ENCODE data around the gene NDOR1.

NDOR1 gene

GRCh38 chr9:137217276-137218211, 12.0 kb downstream of the NDOR1 start:
- peak in 2 of 10 donors; percentile 15 to 91 for DNase-seq
- intact Hi-C loops (cut with DNase I): no loop called here

GRCh38 chr9:137218212-137218753, 12.8 kb downstream of the NDOR1 start:
- no peak for DNase-seq
- intact Hi-C loops (cut with DNase I): no loop called here

GRCh38 chr9:137218754-137219271, 13.3 kb downstream of the NDOR1 start:
- intact Hi-C loops (cut with DNase I): no loop called here
- DNase-seq: no peak

DNA sequence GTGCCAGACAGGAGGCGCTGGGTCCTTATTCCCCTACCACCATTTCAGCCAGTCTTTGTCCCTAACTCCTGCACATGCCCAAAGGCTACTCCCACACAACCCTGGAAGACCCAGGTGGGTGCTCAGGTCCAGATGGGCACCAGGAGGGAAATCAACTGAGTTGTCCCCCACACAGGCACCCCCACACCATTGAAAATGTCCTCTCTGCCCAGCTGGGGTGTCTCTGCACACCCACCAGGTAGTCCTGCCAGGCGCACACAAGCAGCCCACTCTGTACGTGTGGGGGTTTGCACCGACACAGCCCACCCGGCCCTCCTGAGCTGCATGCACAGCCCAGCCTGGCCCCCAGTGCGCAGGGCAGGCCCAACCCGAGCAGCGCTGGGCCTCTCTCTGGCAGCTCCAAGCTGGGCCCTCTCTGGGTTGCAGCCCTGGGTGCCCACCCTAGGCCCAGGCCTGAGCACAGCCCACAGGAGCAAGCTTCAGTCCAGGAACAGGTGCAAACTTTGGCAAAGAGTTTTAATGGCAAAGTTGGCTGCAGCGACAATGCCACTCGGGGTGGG, 14.3 kb downstream of the NDOR1 start:
- peak in 1 of 10 donors; percentile 83 for DNase-seq
- intact Hi-C loops (cut with DNase I): no loop called here

DNA sequence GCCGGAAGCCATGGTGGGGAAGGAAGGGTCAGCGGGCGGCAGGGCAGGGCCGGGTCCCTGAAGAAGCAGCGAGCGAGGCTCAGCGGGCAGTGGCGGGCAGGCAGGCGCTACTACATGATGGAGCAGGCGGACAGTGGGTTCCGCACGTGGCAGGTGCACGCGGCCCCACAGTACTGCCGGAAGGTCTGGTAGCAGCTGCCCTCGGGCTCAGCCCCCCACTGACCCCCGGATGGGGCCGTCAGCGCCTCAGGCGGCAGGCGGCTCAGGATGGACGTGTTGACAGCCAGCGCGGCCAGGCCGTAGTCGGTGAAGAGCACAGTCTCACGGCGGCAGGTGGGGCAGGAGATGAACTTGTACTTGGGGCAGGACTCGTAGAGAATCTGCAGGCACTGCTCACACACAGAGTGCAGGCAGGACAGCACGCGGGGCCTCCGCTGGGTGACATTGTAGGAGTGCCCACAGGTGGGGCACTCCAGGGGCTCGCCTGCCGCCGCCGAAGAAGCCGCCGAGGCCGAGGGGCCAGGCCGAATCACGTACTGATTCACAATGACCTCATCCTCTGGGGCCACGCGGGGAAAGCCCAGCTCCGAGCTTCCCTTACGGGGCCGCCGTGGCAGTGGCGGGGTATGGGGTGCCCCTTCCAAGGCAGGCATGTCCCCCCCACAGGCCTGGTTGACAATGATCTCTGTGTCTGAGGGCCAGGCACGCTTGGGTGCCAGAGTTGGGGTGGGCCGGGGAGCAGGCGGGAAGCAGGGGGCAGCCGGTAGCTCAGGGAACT, 15.0 kb downstream of the NDOR1 start:
- intact Hi-C loops (cut with DNase I): no loop called here

DNA sequence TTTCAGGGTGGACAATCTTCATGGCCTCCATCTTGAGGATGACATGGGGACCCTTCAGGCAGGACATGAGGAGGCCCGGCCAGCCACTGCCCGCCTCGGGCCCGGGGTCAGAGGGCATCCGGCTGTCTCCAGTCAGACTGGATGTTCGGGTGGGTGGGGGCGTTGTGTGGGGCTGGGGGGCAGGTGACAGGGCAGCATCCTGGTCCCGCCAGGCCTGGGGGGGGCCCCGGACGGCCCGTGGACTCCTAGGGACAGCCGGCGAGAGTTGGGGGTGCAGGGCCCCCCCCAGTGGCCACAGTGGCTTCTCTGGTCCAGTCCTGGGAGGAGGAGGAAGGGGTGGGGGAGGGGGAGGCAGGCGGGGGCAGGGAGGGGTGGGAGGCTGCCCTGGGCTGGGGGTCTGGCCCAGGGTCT, 15.6 kb downstream of the NDOR1 start:
- DNase-seq: peak in 1 of 10 donors; percentile 88
- intact Hi-C loops (cut with DNase I): no loop called here

More for the DNA sequence above, 15.0 kb downstream of the NDOR1 start:
- peak in 1 of 10 donors; percentile 87 for DNase-seq

- intact Hi-C loops (cut with DNase I): loop anchor here (2.0 kb wide), 1 partner anchor 33 kb away; the partner anchor contains the start of genes ANAPC2 and SSNA1
- DNase-seq: peak in 1 of 10 donors; percentile 84
These were observed 16.1 kb downstream of the NDOR1 start for GRCh38 chr9:137221506-137222111.

- peak in 2 of 10 donors; percentile 23 to 88 for DNase-seq
- intact Hi-C loops (cut with DNase I): loop anchor here (2.0 kb wide), 1 partner anchor 34 kb away; the partner anchor contains the start of genes ANAPC2 and SSNA1
These were observed 16.9 kb downstream of the NDOR1 start, which contains the start of gene RNF208 for GRCh38 chr9:137222190-137223077. TSS of gene RNF208 (minus strand) at chr9:137222240. CDS start at chr9:137221212, 1,028 bp downstream.

DNA sequence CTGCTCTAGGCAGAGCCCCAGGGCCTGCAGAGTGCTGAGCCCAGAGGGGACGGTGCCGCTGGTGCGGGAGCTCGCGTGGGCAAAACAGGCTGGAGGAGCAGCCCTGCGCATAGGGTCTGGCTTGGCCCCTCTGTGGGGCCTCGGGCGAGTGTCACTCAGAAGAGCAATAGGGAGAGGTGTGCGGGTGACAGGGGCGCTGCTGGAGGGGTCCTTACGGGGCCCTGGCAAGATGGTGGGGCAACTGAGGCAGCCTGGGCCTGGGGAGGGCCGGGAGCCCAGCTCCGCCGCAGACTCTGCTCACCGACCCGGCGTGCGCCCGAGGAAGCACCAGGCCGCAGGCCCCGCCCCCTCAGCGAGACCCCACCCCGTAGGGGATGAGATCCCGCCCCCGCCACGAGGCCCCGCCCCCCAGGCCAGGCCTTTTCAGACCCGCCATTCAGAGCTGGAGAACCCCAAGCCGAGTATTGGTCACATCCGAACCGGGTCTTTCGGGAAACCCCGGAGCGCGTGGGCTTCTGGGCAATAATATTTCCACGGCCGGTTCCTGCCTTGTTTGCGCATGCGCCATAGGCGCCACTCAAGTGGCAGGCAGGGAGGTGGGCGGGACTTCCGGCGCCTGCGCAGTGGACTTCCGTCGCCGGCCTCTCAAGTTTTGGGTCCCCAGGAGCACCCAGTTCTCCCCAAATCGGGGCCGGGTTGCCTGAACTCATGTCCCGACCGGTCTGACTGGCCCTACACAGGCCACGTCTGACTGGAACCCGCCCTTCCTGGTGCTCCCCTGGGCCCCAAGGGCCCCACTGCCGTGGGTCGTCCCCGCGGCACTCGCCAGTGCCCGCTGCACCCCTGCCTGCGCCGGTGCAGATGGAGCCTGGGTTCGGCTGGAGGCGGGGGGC, 17.8 kb downstream of the NDOR1 start:
- intact Hi-C loops (cut with DNase I): loop anchor here (2.0 kb wide), 1 partner anchor 35 kb away; the partner anchor contains the start of genes ANAPC2 and SSNA1

GRCh38 chr9:137224830-137225694, 19.6 kb downstream of the NDOR1 start, which contains the start of gene CYSRT1:
TSS of gene CYSRT1 (plus strand) at chr9:137225174. CDS start at chr9:137225622, 448 bp downstream.
- peak in 1 of 10 donors; percentile 5 for DNase-seq
- intact Hi-C loops (cut with DNase I): no loop called here

More for the DNA sequence above, 17.8 kb downstream of the NDOR1 start:
- peak; percentile 92 to 99 (median 96) for DNase-seq

DNA sequence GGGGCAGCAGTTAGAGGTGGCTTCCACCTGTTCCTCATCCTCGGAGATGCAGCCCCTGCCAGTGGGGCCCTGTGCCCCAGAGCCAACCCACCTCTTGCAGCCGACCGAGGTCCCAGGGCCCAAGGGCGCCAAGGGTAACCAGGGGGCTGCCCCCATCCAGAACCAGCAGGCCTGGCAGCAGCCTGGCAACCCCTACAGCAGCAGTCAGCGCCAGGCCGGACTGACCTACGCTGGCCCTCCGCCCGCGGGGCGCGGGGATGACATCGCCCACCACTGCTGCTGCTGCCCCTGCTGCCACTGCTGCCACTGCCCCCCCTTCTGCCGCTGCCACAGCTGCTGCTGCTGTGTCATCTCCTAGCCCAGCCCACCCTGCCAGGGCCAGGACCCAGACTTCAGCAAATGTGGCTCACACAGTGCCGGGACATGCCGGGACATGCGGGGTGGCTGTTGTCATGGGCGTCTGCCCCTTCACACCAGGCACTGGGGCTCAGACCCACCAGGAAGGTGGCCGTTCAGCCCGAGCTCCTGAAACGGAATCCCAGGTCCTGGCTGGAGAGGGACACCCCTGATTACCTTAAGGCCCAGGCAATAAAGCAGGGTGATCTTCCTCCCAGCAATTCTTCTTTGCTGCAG, 20.3 kb downstream of the NDOR1 start:
- intact Hi-C loops (cut with DNase I): loop anchor here (2.0 kb wide), 1 partner anchor 107 kb away; no protein-coding TSS in a partner anchor

GRCh38 chr9:137226338-137227053, 21.0 kb downstream of the NDOR1 start:
- intact Hi-C loops (cut with DNase I): loop anchor here (2.0 kb wide), 1 partner anchor 108 kb away; no protein-coding TSS in a partner anchor
- peak in 1 of 10 donors; percentile 5 for DNase-seq

More for the DNA sequence above, 20.3 kb downstream of the NDOR1 start:
- DNase-seq: peak in 1 of 10 donors; percentile 4

DNA sequence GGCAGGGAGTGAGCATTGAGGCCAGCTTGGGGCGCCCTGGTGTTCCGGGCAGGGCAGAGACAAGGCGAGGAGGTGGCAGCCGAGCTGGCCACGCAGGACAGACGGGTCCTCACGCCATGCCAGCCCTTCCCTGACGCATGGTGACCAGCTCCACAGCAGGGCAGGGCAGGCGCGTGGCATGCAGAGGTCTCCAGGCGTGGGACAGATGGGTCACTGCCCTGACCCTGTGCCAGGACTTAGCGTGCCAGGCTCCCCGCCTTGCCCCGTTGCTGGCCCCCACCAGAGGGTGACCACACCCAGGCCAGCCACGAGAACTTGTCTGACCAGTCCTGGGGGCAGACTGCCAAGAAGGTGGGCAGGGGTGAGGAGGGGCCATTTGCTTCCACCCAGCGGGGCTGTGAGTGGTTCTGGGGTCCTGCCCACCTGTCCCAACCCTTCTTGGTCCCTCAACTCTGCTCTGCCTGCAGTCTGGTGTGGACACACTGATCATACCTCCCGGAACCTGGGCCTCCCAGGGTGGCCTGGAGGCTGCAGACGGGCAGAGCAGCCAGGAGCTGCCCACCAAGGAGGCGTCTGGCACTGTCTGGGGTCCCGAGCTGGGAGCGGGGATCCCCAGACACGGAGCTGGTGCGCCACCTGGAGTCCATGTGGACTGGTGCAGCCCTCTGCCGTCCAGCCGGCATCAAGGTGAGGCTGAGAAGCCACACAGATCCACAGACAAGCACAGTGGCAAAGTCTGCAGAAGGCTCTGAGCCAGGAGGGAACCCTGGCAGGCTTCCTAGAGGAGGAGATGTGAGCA, 21.8 kb downstream of the NDOR1 start, which contains the start of gene RNF224:
Gene RNF224, plus strand, starts transcription at position 449 of the 799 bp plus-strand sequence. CDS start 834 bp downstream, outside the sequence.
- intact Hi-C loops (cut with DNase I): loop anchor here (2.0 kb wide), 1 partner anchor 108 kb away; no protein-coding TSS in a partner anchor
- peak; percentile 59 to 96 (median 78) for DNase-seq
